ENCODE data around the gene BRCA2. TPM values are rescaled to one million over a fixed set of nuclear protein-coding genes. Genes with fewer than 3 reads are reported as not detected.

The BRCA2 gene
- total RNA-seq, 1 experiment from 2014 or later, result 14.5 TPM

DNA sequence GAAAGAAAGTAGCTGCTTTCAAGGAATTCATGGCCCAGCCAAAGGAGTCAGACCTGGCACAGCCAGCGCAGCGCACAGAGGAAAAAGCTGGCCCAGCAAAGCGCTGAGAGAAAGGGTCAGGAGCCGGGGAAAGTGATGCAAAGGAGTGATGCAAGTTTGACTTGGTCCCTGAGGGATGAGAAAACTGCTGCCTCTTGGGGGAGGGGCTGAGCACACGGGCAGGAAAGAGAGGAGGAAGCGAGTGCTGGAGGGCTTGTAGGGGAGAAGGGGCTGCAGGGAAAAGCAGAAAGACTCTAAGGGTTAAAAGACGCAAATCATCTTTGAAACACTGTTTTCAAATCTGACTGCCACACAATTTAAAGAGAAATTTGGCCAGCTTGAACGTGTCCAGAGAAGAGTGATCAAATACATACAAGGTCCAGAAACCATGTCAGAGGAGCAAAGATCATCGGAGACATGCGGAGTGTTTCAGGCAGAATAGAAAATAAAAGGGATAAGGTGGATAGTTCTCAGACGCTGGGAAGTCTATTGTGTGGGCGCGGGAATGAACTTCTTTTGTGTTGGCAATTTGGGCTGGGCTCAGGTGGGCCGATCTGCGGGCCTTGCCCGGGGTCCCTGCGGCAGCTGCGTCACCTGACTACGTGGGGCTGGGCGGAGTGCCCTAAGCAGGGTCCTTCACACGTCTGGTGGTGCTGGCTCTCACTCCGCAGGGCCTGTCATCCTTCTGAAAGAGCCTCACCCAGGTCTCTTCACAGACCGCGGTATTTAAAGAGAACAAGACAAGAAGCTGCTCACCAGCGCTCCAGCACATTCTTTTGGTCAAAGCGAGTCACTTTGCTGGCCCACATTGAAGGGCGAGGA lies 94.5 kb downstream of the BRCA2 start:
- intact Hi-C loops (cut with micrococcal nuclease; ENCODE audit: unreplicated experiment), result no loop called here
- BruUV-seq (replicated peaks), result no TSS peak
- Histone ChIP-seq H3K4me1 (replicated peaks; ENCODE audit: insufficient read depth) (no peaks in the 10 kb centered on the region), H2AFZ (no peak overlapping the region), H3K9me2 (ENCODE audit: insufficient read depth) (no peaks in the 10 kb centered on the region), H3K4me3 (no peak overlapping the region), H3K4me2 (no peak overlapping the region), H3K27ac (no peak overlapping the region), H3K27me3 (ENCODE audit: insufficient read depth, low read depth) (no peaks in the 10 kb centered on the region), H3K9me3 (ENCODE audit: insufficient read depth, low read depth) (no peaks in the 10 kb centered on the region), H3K79me2 (ENCODE audit: low read depth) (no peaks in the 10 kb centered on the region), H3K36me3 (ENCODE audit: low read depth) (no peaks in the 10 kb centered on the region), H4K20me1 (ENCODE audit: insufficient read depth) (no peaks in the 10 kb centered on the region), H3F3A (ENCODE audit: insufficient read depth, low read depth) (no peaks in the 10 kb centered on the region)
- CTCF ChIA-PET, result no interaction called here
- POLR2A ChIA-PET (ENCODE audit: unreplicated experiment), result no interaction called here
- TF ChIP-seq, protein P1, sequence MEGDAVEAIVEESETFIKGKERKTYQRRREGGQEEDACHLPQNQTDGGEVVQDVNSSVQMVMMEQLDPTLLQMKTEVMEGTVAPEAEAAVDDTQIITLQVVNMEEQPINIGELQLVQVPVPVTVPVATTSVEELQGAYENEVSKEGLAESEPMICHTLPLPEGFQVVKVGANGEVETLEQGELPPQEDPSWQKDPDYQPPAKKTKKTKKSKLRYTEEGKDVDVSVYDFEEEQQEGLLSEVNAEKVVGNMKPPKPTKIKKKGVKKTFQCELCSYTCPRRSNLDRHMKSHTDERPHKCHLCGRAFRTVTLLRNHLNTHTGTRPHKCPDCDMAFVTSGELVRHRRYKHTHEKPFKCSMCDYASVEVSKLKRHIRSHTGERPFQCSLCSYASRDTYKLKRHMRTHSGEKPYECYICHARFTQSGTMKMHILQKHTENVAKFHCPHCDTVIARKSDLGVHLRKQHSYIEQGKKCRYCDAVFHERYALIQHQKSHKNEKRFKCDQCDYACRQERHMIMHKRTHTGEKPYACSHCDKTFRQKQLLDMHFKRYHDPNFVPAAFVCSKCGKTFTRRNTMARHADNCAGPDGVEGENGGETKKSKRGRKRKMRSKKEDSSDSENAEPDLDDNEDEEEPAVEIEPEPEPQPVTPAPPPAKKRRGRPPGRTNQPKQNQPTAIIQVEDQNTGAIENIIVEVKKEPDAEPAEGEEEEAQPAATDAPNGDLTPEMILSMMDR (conservative IDR thresholded peaks at IDR 0.05), result no peak
- no peak for TF ChIP-seq EZH2 (IDR thresholded peaks at IDR 0.05; ENCODE audit: low read depth)
- no peak for DNase-seq

DNA sequence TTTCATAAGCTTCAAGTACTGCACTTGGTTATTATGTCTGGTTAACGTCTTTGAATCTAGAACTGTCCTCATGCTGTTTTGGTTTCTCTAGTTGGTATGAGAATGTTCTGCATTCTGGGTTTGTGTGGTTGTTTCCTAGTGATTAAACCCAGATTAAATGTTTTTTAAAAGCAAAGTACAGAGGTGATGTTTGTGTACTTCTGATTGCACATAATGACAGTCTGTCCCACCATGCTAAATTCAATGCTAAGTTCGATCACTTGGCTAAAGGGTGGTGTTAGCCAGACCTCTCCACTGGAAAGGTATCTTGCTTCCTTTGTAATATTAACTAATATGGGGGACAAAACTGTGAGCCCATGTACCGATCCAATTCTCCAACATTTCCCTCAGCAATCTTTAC lies 98.0 kb downstream of the BRCA2 start:
- intact Hi-C loops (cut with micrococcal nuclease; ENCODE audit: unreplicated experiment), result no loop called here
- no TSS peak for BruUV-seq (replicated peaks)
- no peaks in the 10 kb centered on the region for H4K20me1 ChIP-seq (ENCODE audit: insufficient read depth)
- H3K36me3 ChIP-seq (ENCODE audit: low read depth), result no peaks in the 10 kb centered on the region
- H3F3A ChIP-seq (ENCODE audit: insufficient read depth, low read depth), result no peaks in the 10 kb centered on the region
- H3K4me3 ChIP-seq, result no peak overlapping the region
- no peaks in the 10 kb centered on the region for H3K79me2 ChIP-seq (ENCODE audit: low read depth)
- no peak overlapping the region for H3K27ac ChIP-seq
- TF ChIP-seq, protein P1 (conservative IDR thresholded peaks at IDR 0.05), result no peak
- TF ChIP-seq EZH2 (IDR thresholded peaks at IDR 0.05; ENCODE audit: low read depth), result no peak
- no peak overlapping the region for H3K4me2 ChIP-seq
- no peaks in the 10 kb centered on the region for H3K4me1 ChIP-seq (replicated peaks; ENCODE audit: insufficient read depth)
- H2AFZ ChIP-seq, result no peak overlapping the region
- POLR2A ChIA-PET (ENCODE audit: unreplicated experiment), result no interaction called here
- no peaks in the 10 kb centered on the region for H3K9me2 ChIP-seq (ENCODE audit: insufficient read depth)
- CTCF ChIA-PET, result no interaction called here
- no peaks in the 10 kb centered on the region for H3K27me3 ChIP-seq (ENCODE audit: insufficient read depth, low read depth)
- H3K9me3 ChIP-seq (ENCODE audit: insufficient read depth, low read depth), result no peaks in the 10 kb centered on the region
- DNase-seq, result no peak

DNA sequence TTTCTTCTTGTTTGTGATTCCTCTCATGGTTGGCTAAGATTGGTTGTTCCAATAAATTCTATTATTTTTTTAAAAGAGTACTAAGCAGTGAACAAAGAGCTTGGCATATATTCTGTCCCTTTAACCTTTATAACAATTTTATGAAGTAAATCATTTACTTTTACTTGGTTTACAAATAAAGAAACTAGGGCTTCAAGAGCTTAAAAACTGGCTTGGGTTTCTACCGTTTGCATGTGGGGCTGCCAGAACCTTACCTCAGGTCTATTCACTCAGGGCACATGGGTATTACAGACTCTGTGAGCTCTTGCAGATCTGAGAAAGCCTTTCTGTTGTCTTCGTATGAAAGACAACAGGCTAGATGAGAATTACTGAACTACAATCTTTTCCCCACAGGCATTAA lies 99.3 kb downstream of the BRCA2 start:
- Histone ChIP-seq H3F3A (ENCODE audit: insufficient read depth, low read depth) (no peaks in the 10 kb centered on the region), H3K79me2 (ENCODE audit: low read depth) (no peaks in the 10 kb centered on the region), H3K4me3 (no peak overlapping the region), H3K9me3 (ENCODE audit: insufficient read depth, low read depth) (peaks cover 1% of the 10 kb centered on the region; the same call in 1 of the 2 replicates), H3K4me1 (replicated peaks; ENCODE audit: insufficient read depth) (no peaks in the 10 kb centered on the region), H3K9me2 (ENCODE audit: insufficient read depth) (no peaks in the 10 kb centered on the region), H3K4me2 (no peak overlapping the region), H3K27ac (no peak overlapping the region), H3K36me3 (ENCODE audit: low read depth) (no peaks in the 10 kb centered on the region), H4K20me1 (ENCODE audit: insufficient read depth) (no peaks in the 10 kb centered on the region), H3K27me3 (ENCODE audit: insufficient read depth, low read depth) (no peaks in the 10 kb centered on the region), H2AFZ (no peak overlapping the region)
- TF ChIP-seq, protein P1 (conservative IDR thresholded peaks at IDR 0.05), result no peak
- no peak for TF ChIP-seq EZH2 (IDR thresholded peaks at IDR 0.05; ENCODE audit: low read depth)
- ChIA-PET POLR2A (ENCODE audit: unreplicated experiment) (no interaction called here), CTCF (interaction anchor here (0.5 kb wide), 1 partner anchor 15 kb away, joined by 3 read pairs; no protein-coding TSS in a partner anchor)
- intact Hi-C loops (cut with micrococcal nuclease; ENCODE audit: unreplicated experiment), result no loop called here
- no TSS peak for BruUV-seq (replicated peaks)
- DNase-seq, result no peak
